Measurements from ENCODE around the gene MYO5C.

DNA sequence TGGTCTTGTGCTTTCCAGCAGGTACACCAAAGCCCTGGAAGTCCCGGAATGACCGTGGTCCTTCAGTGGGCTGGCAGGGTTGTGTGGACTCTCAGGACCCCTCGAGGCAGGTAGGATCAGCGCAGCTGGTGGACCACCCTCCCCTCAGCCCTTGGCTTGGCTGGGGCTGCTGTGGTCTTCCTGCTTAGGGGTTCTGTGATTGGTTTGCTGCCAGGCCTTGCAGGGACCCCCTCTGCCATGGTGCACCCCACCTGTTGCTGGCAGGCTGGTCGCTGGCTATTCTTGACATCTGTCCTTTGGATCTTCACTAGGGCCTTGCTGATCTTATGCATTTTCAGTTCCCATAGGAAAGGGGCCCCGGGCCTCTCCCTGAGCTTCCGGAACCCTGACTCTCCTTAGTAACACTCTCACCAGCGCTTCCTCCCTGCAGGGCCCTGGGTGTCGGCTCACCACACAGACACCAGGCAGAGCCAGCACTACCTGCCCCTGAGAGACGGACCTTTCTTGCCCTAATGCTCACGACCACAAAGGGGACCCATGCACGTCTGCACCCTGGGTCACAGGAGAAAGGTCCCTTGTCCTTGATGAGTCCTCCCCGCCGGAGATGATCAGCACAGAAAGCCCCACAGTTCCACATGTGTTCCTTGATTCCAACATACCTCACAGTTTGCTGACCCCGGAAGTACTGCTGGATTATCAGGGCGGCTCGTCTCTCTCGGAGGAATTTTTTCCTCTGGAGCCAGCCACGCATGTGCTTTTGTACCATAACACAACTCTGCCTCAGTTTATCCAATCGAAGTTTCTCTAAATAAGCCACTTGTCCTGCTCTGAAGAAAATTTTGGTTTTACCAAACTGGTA is 51.7 kb downstream of the MYO5C start:
- no peak for TF ChIP-seq CTCF (conservative IDR thresholded peaks at IDR 0.05; ENCODE audit: low read length)
- no peak for TF ChIP-seq EZH2phosphoT487 (IDR thresholded peaks at IDR 0.05; ENCODE audit: borderline replicate concordance, low read depth, low read length)

Measured in OCI-LY7 (cell line).